Omental fat pad (tissue), 4 donors: ENCODE measurements around the gene GALNT15. TPM values are rescaled to one million over a fixed set of nuclear protein-coding genes. Genes with fewer than 3 reads are reported as not detected.

Source experiments
- ATAC-seq: fragments of 150-250 bp; one replicate; pipeline ENCODE4 v1.9.1; 2016; ENCODE audit warnings: mild to moderate bottlenecking, moderate library complexity; ENCODE audit not compliant: low FRiP score
- DNase-seq: peaks from one replicate; pipeline ENCODE4 v3.0.0-alpha.2; 2019; ENCODE audit warnings: low spot score
- total RNA-seq, 4 donors: library from RNA; depleted of rRNA; stranded (reverse); fragments of >200 nt; gene quantifications; one replicate each; pipeline ENCODE4 v1.1.0, GENCODE V29; 2016
- TF ChIP-seq, protein P1 (sequence below), 3 donors: fragments of 450-650 bp; IDR thresholded peaks; one replicate each; pipeline ENCODE4 v1.5.1; 2016 to 2017; ENCODE audit warnings: antibody characterized with exemption in 3 of 3, mild to moderate bottlenecking in 3 of 3, moderate library complexity in 2 of 3

The GALNT15 gene
- total RNA-seq, 4 donors from 2014 or later = 135 to 717 (median 384) TPM

DNA sequence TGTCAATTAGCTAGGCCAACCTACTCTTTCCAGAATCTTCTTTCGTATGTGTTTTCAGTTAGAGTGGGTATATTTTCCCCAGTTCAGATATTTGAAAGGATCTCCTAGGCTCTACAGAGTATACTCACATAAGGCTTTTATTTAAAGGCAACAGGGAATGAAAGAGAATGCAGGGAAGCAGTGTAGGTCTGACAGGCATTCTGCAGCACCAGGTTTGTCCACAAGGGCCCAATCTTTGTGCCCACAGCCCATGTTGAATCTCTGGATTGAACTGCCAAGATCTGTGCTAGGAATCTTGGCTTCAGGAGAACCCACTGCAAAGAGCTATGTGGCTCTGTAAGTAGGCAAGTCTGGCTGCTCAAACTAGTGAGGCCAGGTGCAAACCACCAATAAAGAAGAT is 24.2 kb upstream of the GALNT15 start:
- TF ChIP-seq, protein P1, sequence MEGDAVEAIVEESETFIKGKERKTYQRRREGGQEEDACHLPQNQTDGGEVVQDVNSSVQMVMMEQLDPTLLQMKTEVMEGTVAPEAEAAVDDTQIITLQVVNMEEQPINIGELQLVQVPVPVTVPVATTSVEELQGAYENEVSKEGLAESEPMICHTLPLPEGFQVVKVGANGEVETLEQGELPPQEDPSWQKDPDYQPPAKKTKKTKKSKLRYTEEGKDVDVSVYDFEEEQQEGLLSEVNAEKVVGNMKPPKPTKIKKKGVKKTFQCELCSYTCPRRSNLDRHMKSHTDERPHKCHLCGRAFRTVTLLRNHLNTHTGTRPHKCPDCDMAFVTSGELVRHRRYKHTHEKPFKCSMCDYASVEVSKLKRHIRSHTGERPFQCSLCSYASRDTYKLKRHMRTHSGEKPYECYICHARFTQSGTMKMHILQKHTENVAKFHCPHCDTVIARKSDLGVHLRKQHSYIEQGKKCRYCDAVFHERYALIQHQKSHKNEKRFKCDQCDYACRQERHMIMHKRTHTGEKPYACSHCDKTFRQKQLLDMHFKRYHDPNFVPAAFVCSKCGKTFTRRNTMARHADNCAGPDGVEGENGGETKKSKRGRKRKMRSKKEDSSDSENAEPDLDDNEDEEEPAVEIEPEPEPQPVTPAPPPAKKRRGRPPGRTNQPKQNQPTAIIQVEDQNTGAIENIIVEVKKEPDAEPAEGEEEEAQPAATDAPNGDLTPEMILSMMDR (IDR thresholded peaks at IDR 0.05) = no peak
- DNase-seq = no peak

DNA sequence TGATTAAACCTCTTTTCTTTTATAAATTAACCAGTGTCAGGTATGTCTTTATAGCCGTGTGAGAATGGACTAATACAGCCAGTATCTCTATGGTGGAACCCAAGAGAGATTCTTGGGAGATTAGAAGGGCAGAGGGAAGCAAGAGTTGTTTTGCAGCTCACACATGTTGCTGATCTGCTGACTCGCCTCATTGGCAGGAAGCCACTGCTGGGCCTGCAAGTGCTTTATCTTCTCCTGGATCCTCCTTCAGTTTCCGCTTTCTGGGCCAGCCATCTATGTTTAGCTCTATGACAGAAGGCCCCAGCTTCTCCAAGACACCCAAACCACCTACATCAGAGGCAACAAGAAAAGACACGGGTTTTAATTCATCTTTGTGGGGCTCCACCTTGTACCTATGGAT is 23.4 kb upstream of the GALNT15 start:
- DNase-seq (no peak), ATAC-seq (no peak)
- TF ChIP-seq, protein P1 (IDR thresholded peaks at IDR 0.05) = no peak

More for the DNA sequence above, 24.2 kb upstream of the GALNT15 start:
- ATAC-seq = no peak

GRCh38 chr3:16168211-16168610 is 6.3 kb upstream of the GALNT15 start:
- ATAC-seq = no peak
- no peak for DNase-seq
- TF ChIP-seq, protein P1 (IDR thresholded peaks at IDR 0.05) = no peak

DNA sequence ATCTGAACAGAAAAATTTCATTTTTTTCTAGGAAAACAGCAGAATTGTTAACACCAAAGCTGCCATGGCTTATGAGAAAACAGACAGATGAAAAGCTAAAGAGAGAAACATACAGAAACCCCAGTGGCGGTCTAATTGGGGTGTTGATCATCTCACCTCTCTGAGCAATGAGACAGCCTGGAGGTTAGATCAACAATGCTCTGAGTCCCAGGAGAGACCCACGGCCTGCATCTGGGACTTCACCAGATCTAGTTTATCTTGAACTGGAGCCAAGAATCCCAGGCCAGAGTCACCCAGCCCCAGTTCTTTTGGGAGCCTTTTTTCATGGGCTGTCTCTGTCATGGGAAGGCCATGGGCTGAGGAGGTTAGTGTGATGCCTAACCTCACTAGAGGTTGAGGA is 3.5 kb upstream of the GALNT15 start:
- ATAC-seq (no peak), DNase-seq (no peak)
- TF ChIP-seq, protein P1 (IDR thresholded peaks at IDR 0.05) = no peak

GRCh38 chr3:16171825-16172224 is 2.7 kb upstream of the GALNT15 start:
- no peak for DNase-seq
- ATAC-seq = no peak

DNA sequence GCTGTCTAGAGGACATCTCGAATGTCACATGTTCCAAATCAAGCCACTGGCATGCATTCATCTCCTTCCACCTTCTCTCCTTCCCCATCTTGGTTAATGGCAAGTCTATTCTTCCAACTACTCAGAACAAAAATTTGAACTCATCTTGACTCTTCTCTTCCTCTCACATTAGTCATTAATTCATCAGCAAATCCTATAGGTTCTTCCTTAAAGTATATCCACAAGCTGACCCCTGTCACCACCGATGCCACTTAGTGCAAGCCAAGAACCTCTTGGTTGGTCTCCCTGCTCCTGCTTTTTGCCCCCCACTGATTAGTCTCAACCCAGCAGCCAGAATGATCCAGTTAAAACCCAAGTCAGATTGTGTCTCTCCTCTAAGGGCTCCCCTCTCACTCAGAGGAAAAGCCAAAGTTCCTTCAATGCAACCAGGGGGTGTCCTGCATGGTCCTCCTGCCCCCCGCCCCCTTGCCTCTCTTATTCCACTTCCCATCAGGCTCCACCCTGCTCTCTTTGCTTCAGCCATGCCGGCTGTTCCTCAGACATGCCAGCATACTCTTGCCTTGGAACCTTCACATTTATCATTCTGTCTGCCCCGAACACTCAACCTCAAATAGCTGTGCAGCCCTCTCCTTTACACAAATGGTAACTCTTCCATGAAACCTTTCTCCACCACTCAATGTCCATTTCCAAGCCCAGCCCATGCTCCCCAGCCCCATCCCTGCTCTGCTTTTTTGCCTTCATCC is 1.0 kb upstream of the GALNT15 start:
- ATAC-seq (no peak), DNase-seq (no peak)
- TF ChIP-seq, protein P1 (IDR thresholded peaks at IDR 0.05) = no peak

More at GRCh38 chr3:16171825-16172224, 2.7 kb upstream of the GALNT15 start:
- TF ChIP-seq, protein P1 (IDR thresholded peaks at IDR 0.05) = no peak

GRCh38 chr3:16174026-16174355 is 489 bp upstream of the GALNT15 start:
- no peak for DNase-seq
- TF ChIP-seq, protein P1 (IDR thresholded peaks at IDR 0.05) = no peak
- ATAC-seq = peak; percentile 12
